Activated CD8-positive, alpha-beta T cell treated with anti-CD3 and anti-CD28 coated beads for 36 hours (primary cell): ENCODE results near the gene GRAMD1A. TPM values are rescaled to one million over a fixed set of nuclear protein-coding genes. Genes with fewer than 3 reads are reported as not detected.

ENCODE experiments used
- ATAC-seq: fragments of 200-7000 bp; cut with Tn5 transposase; one replicate; pipeline ENCODE4 v1.10.0; 2021; ENCODE audit warnings: mild to moderate bottlenecking, moderate library complexity
- CTCF ChIA-PET: fragments of 350-600 bp; sonication (Branson Sonifier 250); formaldehyde crosslinking; loops from one replicate; lab custom pipeline; 2021; ENCODE audit warnings: antibody characterized with exemption; lab: Charles Lee
- POLR2A ChIA-PET: fragments of 350-600 bp; sonication (Branson Sonifier 250); formaldehyde crosslinking; loops from one replicate; lab custom pipeline; 2021; ENCODE audit warnings: antibody characterized with exemption; lab: Charles Lee
- DNase-seq: peaks from one replicate; pipeline ENCODE4 v3.0.0-alpha.2; 2020
- H3K27ac Mint-ChIP-seq: one replicate; pipeline ENCODE4 v1.8.0; 2021; ENCODE audit warnings: mild to moderate bottlenecking, mixed read lengths
- H3K27me3 Mint-ChIP-seq: one replicate; pipeline ENCODE4 v1.8.0; 2021; ENCODE audit warnings: mixed read lengths
- H3K36me3 Mint-ChIP-seq: one replicate; pipeline ENCODE4 v1.8.0; 2021; ENCODE audit warnings: low read depth, mixed read lengths
- H3K4me1 Mint-ChIP-seq: one replicate; pipeline ENCODE4 v1.8.0; 2021; ENCODE audit warnings: low read depth, mixed read lengths
- H3K4me3 Mint-ChIP-seq: one replicate; pipeline ENCODE4 v1.8.0; 2021; ENCODE audit warnings: mild to moderate bottlenecking, moderate library complexity, mixed read lengths
- H3K9me3 Mint-ChIP-seq: one replicate; pipeline ENCODE4 v1.8.0; 2021; ENCODE audit warnings: mixed read lengths
- CTCF ChIP-seq: fragments of 200-600 bp; IDR thresholded peaks from one replicate; pipeline ENCODE4 v1.8.0; 2022; ENCODE audit warnings: antibody characterized with exemption, mild to moderate bottlenecking
- intact Hi-C: fragments of 100-400 bp; cut with micrococcal nuclease; formaldehyde crosslinking; loops from one replicate; pipeline ENCODE4 v1.10.0; 2022
- total RNA-seq, 2 experiments: library from RNA; stranded (reverse); gene quantifications; one replicate each; pipeline ENCODE4 v1.2.3, GENCODE V29; 2021

The GRAMD1A gene
- total RNA-seq, 2 experiments from 2014 or later = 128 to 134 TPM

GRCh38 chr19:34972163-34972705, 27.9 kb upstream of the GRAMD1A start:
- intact Hi-C loops = loop anchor here (2.0 kb wide), 1 partner anchor 41 kb away; no protein-coding TSS in a partner anchor
- no peaks in the 10 kb centered on the region for H3K27me3 Mint-ChIP-seq

GRCh38 chr19:34974646-34975045, 25.5 kb upstream of the GRAMD1A start:
- Mint-ChIP-seq H3K27me3 (no peaks in the 10 kb centered on the region), H3K9me3 (peaks cover 14% of the 10 kb centered on the region), H3K4me3 (no peak overlapping the region), H3K4me1 (peaks cover 24% of the 10 kb centered on the region), H3K27ac (no peak overlapping the region), H3K36me3 (no peaks in the 10 kb centered on the region)
- CTCF ChIA-PET = interaction anchor here (1.0 to 4.7 kb wide), 5 partner anchors 21 to 69 kb away, joined by 3 to 92 read pairs (median 4); partner anchors contain the start of gene ZNF30
- TF ChIP-seq CTCF = no peak
- intact Hi-C loops = no loop called here
- no peak for ATAC-seq
- POLR2A ChIA-PET = interaction anchor here (0.9 kb wide), 1 partner anchor 11 kb away, joined by 3 read pairs; the partner anchor contains the start of gene ZNF792
- no peak for DNase-seq

More at GRCh38 chr19:34972163-34972705, 27.9 kb upstream of the GRAMD1A start:
- Mint-ChIP-seq H3K9me3 (peaks cover 26% of the 10 kb centered on the region), H3K36me3 (no peaks in the 10 kb centered on the region), H3K4me3 (no peak overlapping the region), H3K4me1 (peaks cover 24% of the 10 kb centered on the region), H3K27ac (no peak overlapping the region)
- ChIA-PET CTCF (interaction anchor here (0.6 to 4.7 kb wide), 29 partner anchors 8 to 134 kb away, joined by 3 to 92 read pairs (median 4); partner anchors contain the start of genes GRAMD1A and ZNF30), POLR2A (interaction anchor here (0.7 to 1.6 kb wide), 4 partner anchors 30 to 133 kb away, joined by 3 to 8 read pairs (median 4); no protein-coding TSS in a partner anchor)
- DNase-seq (no peak), ATAC-seq (no peak)
- no peak for TF ChIP-seq CTCF

GRCh38 chr19:34975056-34975455, 25.1 kb upstream of the GRAMD1A start:
- H3K9me3 Mint-ChIP-seq = peaks cover 11% of the 10 kb centered on the region
- H3K36me3 Mint-ChIP-seq = no peaks in the 10 kb centered on the region
- intact Hi-C loops = no loop called here
- H3K27ac Mint-ChIP-seq = no peak overlapping the region
- ATAC-seq = no peak
- no peak for DNase-seq
- POLR2A ChIA-PET = no interaction called here
- TF ChIP-seq CTCF = no peak
- CTCF ChIA-PET = interaction anchor here (1.2 to 4.7 kb wide), 2 partner anchors 21 to 37 kb away, joined by 3 to 92 read pairs; no protein-coding TSS in a partner anchor
- no peak overlapping the region for H3K4me3 Mint-ChIP-seq
- no peaks in the 10 kb centered on the region for H3K27me3 Mint-ChIP-seq
- H3K4me1 Mint-ChIP-seq = peaks cover 24% of the 10 kb centered on the region

GRCh38 chr19:34976611-34977010, 23.5 kb upstream of the GRAMD1A start:
- no peaks in the 10 kb centered on the region for H3K27me3 Mint-ChIP-seq
- no peak overlapping the region for H3K27ac Mint-ChIP-seq
- no peak overlapping the region for H3K4me3 Mint-ChIP-seq

More at GRCh38 chr19:34976611-34977010, 23.5 kb upstream of the GRAMD1A start:
- ATAC-seq = no peak
- intact Hi-C loops = no loop called here
- no peak for TF ChIP-seq CTCF
- POLR2A ChIA-PET = interaction anchor here (0.6 to 1.0 kb wide), 3 partner anchors 17 to 51 kb away, joined by 3 read pairs; no protein-coding TSS in a partner anchor
- DNase-seq = no peak
- CTCF ChIA-PET = interaction anchor here (1.2 to 1.3 kb wide), 3 partner anchors 36 to 38 kb away, joined by 4 to 6 read pairs (median 4); no protein-coding TSS in a partner anchor
- H3K36me3 Mint-ChIP-seq = no peaks in the 10 kb centered on the region
- peaks cover 8% of the 10 kb centered on the region for H3K9me3 Mint-ChIP-seq
- H3K4me1 Mint-ChIP-seq = peaks cover 24% of the 10 kb centered on the region
